ENCODE measurements around the gene RMDN3. TPM values are rescaled to one million over a fixed set of nuclear protein-coding genes. Genes with fewer than 3 reads are reported as not detected.

RMDN3 gene
- total and polyA plus RNA-seq, 2 donors from 2014 or later: 34.9 to 38.2 TPM

GRCh38 chr15:40688932-40689799 is 65.9 kb downstream of the RMDN3 start:
- TF ChIP-seq CTCF (IDR thresholded peaks at IDR 0.05; ENCODE audit: borderline replicate concordance, extremely low read depth, insufficient read depth): no peak
- H3K9me3 ChIP-seq (ENCODE audit: control insufficient read depth in 2 of 3, insufficient read depth in 1 of 3, low read length in 3 of 3): no peaks in the 10 kb centered on the region
- H3K4me3 ChIP-seq (ENCODE audit: low read length in 3 of 3): no peak overlapping the region
- no peaks in the 10 kb centered on the region for H3K27me3 ChIP-seq (ENCODE audit: control insufficient read depth, insufficient read depth, low read length)
- intact Hi-C loops (cut with DNase I): no loop called here
- no peak overlapping the region for H3K27ac ChIP-seq (ENCODE audit: low read depth in 2 of 2, low read length in 2 of 2)
- no peak overlapping the region for H3K9ac ChIP-seq (ENCODE audit: low read length in 3 of 3)
- DNase-seq: no peak
- no peak for FAIRE-seq
- H3K4me1 ChIP-seq (ENCODE audit: control insufficient read depth in 2 of 3, insufficient read depth in 2 of 3, low read depth in 1 of 3, low read length in 3 of 3): peaks cover 2 to 8% (median 5%) of the 10 kb centered on the region in 3 donors
- H3K36me3 ChIP-seq (ENCODE audit: control insufficient read depth in 2 of 3, insufficient read depth in 3 of 3, low read length in 3 of 3): no peaks in the 10 kb centered on the region

Other genes starting within 250 kb of the RMDN3 start
- gene CCDC32, start 190.2 kb downstream of the RMDN3 start, total RNA-seq: 34.4 TPM
- gene CCDC32, start 190.2 kb downstream of the RMDN3 start, polyA plus RNA-seq (ENCODE audit: insufficient read depth, low read depth, low replicate concordance): 35.9 TPM
- 9.8 TPM for gene RPUSD2, start 186.0 kb downstream of the RMDN3 start, total RNA-seq
- 12.7 TPM for gene RPUSD2, start 186.0 kb downstream of the RMDN3 start, polyA plus RNA-seq (ENCODE audit: insufficient read depth, low read depth, low replicate concordance)
- 1.1 TPM for gene KNL1, start 161.0 kb downstream of the RMDN3 start, total RNA-seq
- gene KNL1, start 161.0 kb downstream of the RMDN3 start, polyA plus RNA-seq (ENCODE audit: insufficient read depth, low read depth, low replicate concordance): 2.5 TPM
- gene RAD51, start 60.1 kb downstream of the RMDN3 start, total RNA-seq: 1.1 TPM
- gene RAD51, start 60.1 kb downstream of the RMDN3 start, polyA plus RNA-seq (ENCODE audit: insufficient read depth, low read depth, low replicate concordance): not detected
- 15.4 TPM for gene GCHFR, start 8.8 kb upstream of the RMDN3 start, total RNA-seq
- 145 TPM for gene GCHFR, start 8.8 kb upstream of the RMDN3 start, polyA plus RNA-seq (ENCODE audit: insufficient read depth, low read depth, low replicate concordance)
- 1.4 TPM for gene C15orf62, start 14.7 kb upstream of the RMDN3 start, total RNA-seq
- 0.47 TPM for gene C15orf62, start 14.7 kb upstream of the RMDN3 start, polyA plus RNA-seq (ENCODE audit: insufficient read depth, low read depth, low replicate concordance)
- gene ZFYVE19, start 51.8 kb upstream of the RMDN3 start, total RNA-seq: 18.7 TPM
- 37.5 TPM for gene ZFYVE19, start 51.8 kb upstream of the RMDN3 start, polyA plus RNA-seq (ENCODE audit: insufficient read depth, low read depth, low replicate concordance)
- 41.6 TPM for gene DNAJC17, start 52.2 kb upstream of the RMDN3 start, total RNA-seq
- 56.7 TPM for gene DNAJC17, start 52.2 kb upstream of the RMDN3 start, polyA plus RNA-seq (ENCODE audit: insufficient read depth, low read depth, low replicate concordance)
- gene PPP1R14D, start 73.5 kb upstream of the RMDN3 start, total RNA-seq: not detected
- 4.0 TPM for gene PPP1R14D, start 73.5 kb upstream of the RMDN3 start, polyA plus RNA-seq (ENCODE audit: insufficient read depth, low read depth, low replicate concordance)
- gene SPINT1, start 88.8 kb upstream of the RMDN3 start, total RNA-seq: 114 TPM
- gene SPINT1, start 88.8 kb upstream of the RMDN3 start, polyA plus RNA-seq (ENCODE audit: insufficient read depth, low read depth, low replicate concordance): 112 TPM
- 3.0 TPM for gene RHOV, start 119.0 kb upstream of the RMDN3 start, total RNA-seq
- 4.6 TPM for gene RHOV, start 119.0 kb upstream of the RMDN3 start, polyA plus RNA-seq (ENCODE audit: insufficient read depth, low read depth, low replicate concordance)
- 28.1 TPM for gene VPS18, start 139.2 kb upstream of the RMDN3 start, total RNA-seq
- gene VPS18, start 139.2 kb upstream of the RMDN3 start, polyA plus RNA-seq (ENCODE audit: insufficient read depth, low read depth, low replicate concordance): 21.9 TPM
- 9.4 TPM for gene DLL4, start 174.1 kb upstream of the RMDN3 start, total RNA-seq
- 5.8 TPM for gene DLL4, start 174.1 kb upstream of the RMDN3 start, polyA plus RNA-seq (ENCODE audit: insufficient read depth, low read depth, low replicate concordance)
- gene CHAC1, start 198.2 kb upstream of the RMDN3 start, total RNA-seq: 4.7 TPM
- gene CHAC1, start 198.2 kb upstream of the RMDN3 start, polyA plus RNA-seq (ENCODE audit: insufficient read depth, low read depth, low replicate concordance): 21.1 TPM

Measured in kidney (tissue), 14 donors.